GM23248 (cell line): ENCODE results near the gene C1orf21.

Source experiments
- EZH2 ChIP-seq: fragments of 200-600 bp; sonication (generic); IDR thresholded peaks from 2 replicates; pipeline ENCODE4 v1.6.1; 2018; ENCODE audit warnings: antibody characterized with exemption, mild to moderate bottlenecking; ENCODE audit not compliant: insufficient read depth, poor library complexity, severe bottlenecking
- EZH2phosphoT487 ChIP-seq: fragments of 200-600 bp; sonication (generic); IDR thresholded peaks from 2 replicates; pipeline ENCODE4 v1.6.1; 2018; ENCODE audit warnings: antibody characterized with exemption, moderate library complexity, mild to moderate bottlenecking, low read depth; ENCODE audit not compliant: insufficient read depth

DNA sequence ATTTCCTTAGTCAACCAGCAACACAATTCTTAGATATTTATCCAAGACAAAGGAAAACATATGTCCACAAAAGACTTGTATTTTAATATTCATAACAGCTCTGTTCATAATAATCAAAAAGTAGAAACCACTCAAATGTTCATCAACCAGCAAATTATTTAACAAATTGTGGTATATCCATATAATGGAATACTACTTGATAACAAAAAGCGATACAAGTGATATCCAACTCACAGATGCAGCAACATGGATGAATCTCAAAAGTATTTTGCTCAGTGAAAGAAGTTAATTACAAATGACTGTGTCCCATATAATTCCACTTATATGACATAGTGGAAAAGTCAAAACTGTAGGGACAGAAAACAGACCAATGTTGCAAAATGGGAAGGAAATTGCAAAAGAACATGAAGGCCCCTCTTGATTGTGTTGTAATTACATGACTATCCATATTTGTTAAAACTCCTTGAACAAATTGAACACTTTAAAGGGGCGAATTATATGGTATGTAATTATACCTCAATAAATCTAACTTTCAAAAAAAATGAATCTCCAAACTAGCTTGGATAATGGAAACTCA lies 250.9 kb downstream of the C1orf21 start:
- no peak for TF ChIP-seq EZH2phosphoT487
- TF ChIP-seq EZH2: no peak
